SH-SY5Y (cell line): ENCODE results near the gene ECHDC3.

ENCODE experiments used
- GATA2 ChIP-seq: IDR thresholded peaks from 2 replicates; pipeline ENCODE4 v1.6.1; 2011; ENCODE audit warnings: mild to moderate bottlenecking, low read depth, low read length
- GATA3 ChIP-seq: IDR thresholded peaks from 2 replicates; pipeline ENCODE4 v1.6.1; 2011; ENCODE audit warnings: low read depth, mild to moderate bottlenecking, low read length, moderate library complexity

GRCh38 chr10:11698691-11699549 lies 43.3 kb upstream of the ECHDC3 start:
- TF ChIP-seq GATA2 (no peak), GATA3 (no peak)
